PFSK-1 (cell line): ENCODE data around the gene GPR52.

ENCODE experiments used
- POLR2AphosphoS5 ChIP-seq: IDR thresholded peaks from 2 replicates; pipeline ENCODE4 v1.6.1; 2012; ENCODE audit warnings: low read depth, mild to moderate bottlenecking, control low read depth, low read length, moderate library complexity
- TAF1 ChIP-seq: IDR thresholded peaks from 2 replicates; pipeline ENCODE4 v1.6.1; 2012; ENCODE audit warnings: low read length, control low read depth, borderline replicate concordance; ENCODE audit not compliant: insufficient read depth

GRCh38 chr1:174480324-174480723 is 32.6 kb downstream of the GPR52 start:
- no peak for TF ChIP-seq POLR2AphosphoS5
- no peak for TF ChIP-seq TAF1
